RWPE2 (cell line): ENCODE results near the gene FAM110C.

Experiments
- ATAC-seq: fragments of 200-7000 bp; cut with Tn5 transposase; 3 replicates; pipeline ENCODE4 v1.9.1; 2021; ENCODE audit warnings: low read depth
- DNase-seq: peaks from one replicate; pipeline ENCODE4 v3.0.0-alpha.2; 2020; ENCODE audit warnings: low spot score
- H3K27ac ChIP-seq: fragments of 450-650 bp; 2 replicates; pipeline ENCODE4 v1.5.1; 2017; ENCODE audit warnings: mild to moderate bottlenecking; ENCODE audit not compliant: poor library complexity, severe bottlenecking
- H3K27me3 ChIP-seq: fragments of 250-450 bp; sonication (Bioruptor Pico); 2 replicates; pipeline ENCODE4 v1.5.1; 2021; ENCODE audit warnings: mild to moderate bottlenecking, moderate library complexity; ENCODE audit not compliant: insufficient read depth, poor library complexity, severe bottlenecking
- H3K36me3 ChIP-seq: fragments of 250-450 bp; sonication (Bioruptor Pico); 2 replicates; pipeline ENCODE4 v1.5.1; 2020; ENCODE audit warnings: low read depth, mild to moderate bottlenecking, moderate library complexity
- H3K4me1 ChIP-seq: fragments of 250-450 bp; sonication (Bioruptor Pico); 2 replicates; pipeline ENCODE4 v1.5.1; 2021; ENCODE audit warnings: mild to moderate bottlenecking, moderate library complexity; ENCODE audit not compliant: insufficient read depth, poor library complexity, severe bottlenecking
- H3K4me3 ChIP-seq: fragments of 250-450 bp; sonication (Bioruptor Pico); 2 replicates; pipeline ENCODE4 v1.5.1; 2021; ENCODE audit warnings: mild to moderate bottlenecking, moderate library complexity; ENCODE audit not compliant: severe bottlenecking
- H3K9me3 ChIP-seq: fragments of 250-450 bp; sonication (Bioruptor Pico); 2 replicates; pipeline ENCODE4 v1.5.1; 2021; ENCODE audit warnings: mild to moderate bottlenecking, moderate library complexity; ENCODE audit not compliant: severe bottlenecking
- CTCF ChIP-seq: fragments of 450-650 bp; IDR thresholded peaks from one replicate; pipeline ENCODE4 v1.5.1; 2017; ENCODE audit warnings: mild to moderate bottlenecking, moderate library complexity; ENCODE audit not compliant: poor library complexity, severe bottlenecking

Gene FAM110C

DNA sequence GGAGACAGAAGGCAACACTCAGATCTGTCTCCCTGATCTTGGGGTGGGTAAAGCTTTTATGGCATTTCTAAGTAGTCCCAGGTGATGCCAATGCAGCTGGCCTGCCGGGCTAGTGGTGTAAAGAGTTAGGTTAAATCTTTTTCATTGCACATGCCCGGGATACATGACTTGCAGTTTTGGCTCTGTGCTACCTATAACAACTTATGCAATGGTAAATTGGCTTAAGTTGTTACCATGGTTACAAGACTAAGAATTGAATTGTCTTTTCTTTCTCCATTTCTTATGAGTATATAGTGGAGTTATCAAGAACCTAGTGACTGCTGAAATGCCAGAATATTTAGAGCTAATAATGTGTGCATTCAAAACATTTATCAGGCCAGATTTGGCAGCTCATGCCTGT lies 5.3 kb upstream of the FAM110C start:
- H3K36me3 ChIP-seq: no peaks in the 10 kb centered on the region
- H3K9me3 ChIP-seq: no peaks in the 10 kb centered on the region
- H3K4me3 ChIP-seq: no peak overlapping the region
- no peaks in the 10 kb centered on the region for H3K27me3 ChIP-seq
- DNase-seq (no peak), ATAC-seq (no peak)
- TF ChIP-seq CTCF: no peak
- H3K4me1 ChIP-seq: peaks cover 5% of the 10 kb centered on the region
- H3K27ac ChIP-seq: no peak overlapping the region

DNA sequence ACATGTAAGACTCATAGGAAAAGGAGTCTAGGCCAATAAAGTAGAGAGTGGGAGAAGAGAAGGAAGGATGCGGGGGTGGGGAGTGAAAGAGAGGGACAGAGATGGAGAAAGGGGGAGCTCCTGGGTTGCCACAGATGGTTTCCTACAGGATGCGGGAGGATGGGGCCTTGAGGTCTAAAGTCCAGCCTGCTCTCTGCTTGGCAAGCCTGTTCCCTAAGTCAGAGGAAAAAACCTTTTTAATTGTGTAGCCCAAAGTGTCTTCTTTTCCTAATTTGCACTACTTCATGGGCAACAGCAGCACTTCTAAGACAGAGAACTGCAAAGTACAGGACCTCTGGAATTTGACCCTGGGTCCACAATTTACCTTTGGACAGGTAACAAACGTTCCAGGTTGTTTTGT lies 1.4 kb upstream of the FAM110C start:
- TF ChIP-seq CTCF: no peak
- Histone ChIP-seq H3K27me3 (no peaks in the 10 kb centered on the region), H3K4me3 (no peak overlapping the region), H3K9me3 (no peaks in the 10 kb centered on the region), H3K27ac (peak overlapping the region; percentile 79), H3K36me3 (peaks cover 5% of the 10 kb centered on the region; the same call in 1 of the 2 replicates), H3K4me1 (peaks cover 20% of the 10 kb centered on the region)
- DNase-seq (no peak), ATAC-seq (no peak)

DNA sequence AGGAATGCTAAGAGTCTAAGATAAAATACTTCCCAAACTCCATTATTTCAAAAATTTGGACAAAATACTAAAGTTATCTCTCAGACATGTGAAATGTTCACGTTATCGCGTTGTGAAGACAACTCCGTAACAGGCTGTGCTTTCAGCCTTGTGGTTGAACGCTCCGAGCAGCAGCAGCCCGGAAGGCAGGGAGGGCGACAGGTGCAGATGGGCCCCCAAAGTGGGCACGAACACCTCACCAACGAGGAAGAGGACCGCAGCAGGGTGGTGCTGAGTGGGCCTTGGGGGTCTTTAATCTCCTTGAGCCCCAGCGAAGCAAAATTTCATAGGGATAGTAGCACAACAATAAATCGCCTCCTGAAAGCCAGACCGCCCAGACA lies 1.0 kb upstream of the FAM110C start:
- Histone ChIP-seq H3K27ac (peak overlapping the region; percentile 79), H3K27me3 (no peaks in the 10 kb centered on the region), H3K4me1 (peaks cover 24% of the 10 kb centered on the region), H3K9me3 (no peaks in the 10 kb centered on the region), H3K4me3 (peak overlapping the region; percentile 72), H3K36me3 (peaks cover 5% of the 10 kb centered on the region; the same call in 1 of the 2 replicates)
- ATAC-seq: no peak
- no peak for DNase-seq
- no peak for TF ChIP-seq CTCF

DNA sequence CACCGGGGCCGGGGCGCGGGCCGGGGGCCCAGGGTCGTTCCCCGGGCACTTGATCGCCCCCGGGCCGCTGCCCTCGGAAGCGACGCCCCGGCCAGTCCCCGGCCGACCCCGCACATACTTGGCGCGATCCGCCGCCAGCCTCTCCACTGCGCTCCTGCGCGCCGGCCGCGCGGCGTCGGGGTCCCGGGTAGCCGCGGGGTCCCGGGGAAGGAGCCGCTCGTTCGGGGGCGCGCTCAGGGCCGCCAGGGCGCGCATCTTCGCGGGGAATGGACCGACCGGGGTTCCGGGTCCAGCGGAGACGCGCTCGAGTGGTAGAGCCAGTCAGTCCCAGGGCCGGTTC lies 204 bp downstream of the FAM110C start:
- DNase-seq (no peak), ATAC-seq (peak; percentile 12; the same call in 2 of the 3 replicates)
- Histone ChIP-seq H3K27ac (peak overlapping the region; percentile 79), H3K9me3 (no peaks in the 10 kb centered on the region), H3K4me1 (peaks cover 27% of the 10 kb centered on the region), H3K36me3 (peaks cover 8% of the 10 kb centered on the region), H3K27me3 (no peaks in the 10 kb centered on the region), H3K4me3 (peak overlapping the region; percentile 72)
- no peak for TF ChIP-seq CTCF

GRCh38 chr2:45342-46130 lies 769 bp downstream of the FAM110C start:
- TF ChIP-seq CTCF: no peak
- peak overlapping the region; percentile 79 for H3K27ac ChIP-seq
- peaks cover 13% of the 10 kb centered on the region for H3K36me3 ChIP-seq
- peak overlapping the region; percentile 72 for H3K4me3 ChIP-seq
- H3K9me3 ChIP-seq: no peaks in the 10 kb centered on the region
- no peaks in the 10 kb centered on the region for H3K27me3 ChIP-seq
- DNase-seq (no peak), ATAC-seq (peak; percentile 2; the same call in 1 of the 3 replicates)
- peaks cover 32% of the 10 kb centered on the region for H3K4me1 ChIP-seq
